Activated T-helper 1 cell treated with anti-CD3 and anti-CD28 coated beads, Interleukin-2, amount 50 U/mL, for 16 hours (primary cell): ENCODE data around the gene SENP5.
"Not testable (repeated sequence)": the region's sequence is repeated elsewhere in the genome, so short reads cannot be mapped to it uniquely, and the experiment has no call there.

Experiments used
- DNase-seq, 2 donors: peaks; one replicate each; pipeline ENCODE4 v3.0.0-alpha.2; 2020; ENCODE audit warnings: low read depth in 1 of 2, low spot score in 1 of 2

Gene SENP5

DNA sequence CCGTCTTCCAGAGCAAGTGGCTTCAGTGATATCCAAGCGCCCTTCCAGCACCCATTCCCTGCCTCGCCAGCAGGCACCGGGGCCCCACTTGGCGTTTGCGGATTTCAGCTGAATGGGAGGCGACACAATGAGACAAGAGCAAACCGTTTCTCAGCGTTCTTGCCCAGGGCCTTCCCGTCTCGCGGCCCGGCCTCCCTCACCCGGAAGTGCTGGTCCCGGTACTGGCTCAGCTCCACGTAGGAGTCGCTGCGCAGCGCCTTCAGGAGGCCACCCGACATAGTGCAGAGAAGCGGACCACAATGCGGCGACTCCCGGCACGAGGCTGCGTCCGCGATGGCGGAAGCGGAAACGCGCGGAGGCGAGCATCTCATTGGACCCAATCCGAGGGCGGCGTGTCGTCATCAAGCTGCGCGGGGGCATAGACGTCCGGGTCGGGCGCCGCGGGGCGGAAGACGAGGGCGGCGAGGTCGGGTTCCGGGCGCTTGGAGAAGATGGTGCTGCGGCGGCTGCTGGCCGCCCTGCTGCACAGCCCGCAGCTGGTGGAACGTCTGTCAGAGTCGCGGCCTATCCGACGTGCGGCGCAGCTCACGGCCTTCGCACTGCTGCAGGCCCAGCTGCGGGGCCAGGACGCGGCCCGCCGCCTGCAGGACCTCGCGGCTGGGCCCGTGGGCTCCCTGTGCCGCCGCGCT, 74.7 kb downstream of the SENP5 start, which contains the start of gene NCBP2:
TSS of gene NCBP2 (minus strand) at position 303 of the 689 bp plus-strand sequence. CDS start at position 278, 25 bp downstream.
- peak; percentile 99 to 100 for DNase-seq

- DNase-seq, result no peak
Measured at GRCh38 chr3:196942915-196943277, 75.2 kb downstream of the SENP5 start.

DNA sequence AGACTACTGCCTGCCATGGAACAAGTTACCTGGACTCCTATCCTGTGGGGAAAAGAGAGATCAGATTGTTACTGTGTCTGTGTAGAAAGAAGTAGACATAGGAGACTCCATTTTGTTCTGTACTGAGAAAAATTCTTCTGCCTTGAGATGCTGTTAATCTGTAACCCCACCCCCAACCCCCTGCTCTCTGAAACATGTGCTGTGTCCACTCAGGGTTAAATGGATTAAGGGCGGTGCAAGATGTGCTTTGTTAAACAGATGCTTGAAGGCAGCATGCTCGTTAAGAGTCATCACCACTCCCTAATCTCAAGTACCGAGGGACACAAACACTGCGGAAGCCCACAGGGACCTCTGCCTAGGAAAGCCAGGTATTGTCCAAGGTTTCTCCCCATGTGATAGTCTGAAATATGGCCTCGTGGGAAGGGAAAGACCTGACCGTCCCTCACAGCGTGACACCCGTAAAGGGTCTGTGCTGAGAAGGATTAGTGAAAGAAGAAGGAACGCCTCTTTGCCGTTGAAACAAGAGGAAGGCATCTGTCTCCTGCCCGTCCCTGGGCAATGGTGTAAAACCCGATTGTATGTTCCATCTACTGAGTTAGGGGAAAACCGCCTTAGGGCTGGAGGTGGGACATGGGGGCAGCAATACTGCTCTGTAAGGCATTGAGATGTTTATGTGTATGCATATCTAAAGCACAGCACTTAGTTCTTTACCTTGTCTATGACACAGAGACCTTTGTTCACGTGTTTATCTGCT, 76.5 kb downstream of the SENP5 start:
- DNase-seq, result not testable (repeated sequence)

DNA sequence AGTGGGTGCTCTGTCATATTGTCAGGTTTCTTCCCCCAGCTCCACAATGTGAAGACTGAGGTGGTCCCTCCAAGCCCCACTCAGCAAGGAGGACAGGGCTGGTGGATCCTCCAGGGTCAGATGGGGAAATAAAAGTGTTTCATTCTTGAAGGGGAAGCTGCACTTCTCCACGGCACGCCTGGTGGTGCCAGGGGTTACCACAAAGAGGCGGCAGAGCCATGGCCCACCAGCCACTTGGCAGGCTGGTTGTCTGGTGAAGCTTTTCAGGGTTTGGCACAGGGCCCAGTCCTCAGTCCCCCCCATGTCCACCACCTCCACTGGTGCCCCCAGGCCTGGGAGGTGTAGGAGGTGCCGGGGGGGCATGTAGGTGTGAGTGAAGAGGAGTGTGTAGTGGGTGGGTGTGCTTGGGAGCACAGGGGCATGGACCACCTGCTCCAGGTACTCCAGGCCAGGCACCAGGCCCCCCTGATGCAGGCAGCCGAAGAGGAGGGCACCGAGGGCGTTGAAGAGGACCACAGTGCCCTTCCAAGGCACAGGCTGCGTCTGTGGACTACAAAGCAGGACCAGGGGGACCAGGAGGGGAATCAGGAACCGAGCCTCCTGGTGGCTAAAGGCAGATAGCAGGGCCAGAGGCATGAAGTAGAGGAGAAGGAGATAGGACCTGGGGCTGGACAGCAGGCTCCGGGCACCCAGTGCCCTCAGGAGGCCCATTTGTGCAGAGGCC, 79.6 kb downstream of the SENP5 start:
- DNase-seq, result no peak

DNA sequence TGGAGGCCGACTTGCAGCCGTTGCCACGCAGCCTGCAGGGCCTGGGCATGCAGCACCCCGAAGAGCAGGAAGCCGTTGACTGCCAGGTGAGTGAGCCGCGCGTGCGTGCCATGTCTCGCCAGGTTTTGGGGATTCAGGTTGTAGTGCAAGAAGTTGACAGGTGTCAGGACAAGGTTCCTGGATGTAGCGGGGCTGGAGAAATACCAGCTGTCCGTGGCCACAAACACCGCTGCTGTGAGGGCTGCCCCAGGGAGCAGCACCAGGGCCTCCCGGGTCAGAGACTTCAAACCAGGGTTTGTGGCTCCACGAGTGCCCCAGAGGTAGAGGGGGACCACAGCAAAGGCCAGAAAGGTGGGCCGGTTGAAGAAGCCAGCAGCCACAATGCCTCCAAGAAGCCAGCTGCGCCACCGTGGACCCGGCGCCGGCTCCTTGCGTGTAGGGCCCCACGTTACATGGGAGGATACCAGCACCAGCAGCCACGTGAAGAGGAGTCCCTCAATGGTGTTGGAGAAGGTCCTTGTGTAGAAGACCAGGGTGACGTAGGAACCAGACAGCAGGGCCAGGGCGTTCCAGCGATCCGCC, 80.2 kb downstream of the SENP5 start:
- DNase-seq, result no peak

GRCh38 chr3:196948442-196949284, 80.9 kb downstream of the SENP5 start:
- DNase-seq, result no peak

DNA sequence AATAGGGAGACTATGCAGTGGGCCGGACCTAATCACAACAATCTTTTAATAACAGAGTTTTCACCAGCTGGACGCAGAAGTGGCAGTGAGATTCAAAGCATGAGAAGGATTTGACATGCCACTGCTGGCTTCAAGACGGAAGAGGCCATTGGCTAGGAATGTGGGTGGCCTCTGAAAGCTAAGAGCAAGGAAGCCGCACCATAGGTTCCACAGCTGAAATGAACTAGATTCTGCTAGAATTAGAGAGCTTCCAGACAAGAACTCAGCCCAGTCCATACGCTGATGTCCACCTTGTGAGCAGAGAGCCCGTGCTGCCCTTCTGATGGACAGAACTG, 81.5 kb downstream of the SENP5 start:
- DNase-seq, result no peak

DNA sequence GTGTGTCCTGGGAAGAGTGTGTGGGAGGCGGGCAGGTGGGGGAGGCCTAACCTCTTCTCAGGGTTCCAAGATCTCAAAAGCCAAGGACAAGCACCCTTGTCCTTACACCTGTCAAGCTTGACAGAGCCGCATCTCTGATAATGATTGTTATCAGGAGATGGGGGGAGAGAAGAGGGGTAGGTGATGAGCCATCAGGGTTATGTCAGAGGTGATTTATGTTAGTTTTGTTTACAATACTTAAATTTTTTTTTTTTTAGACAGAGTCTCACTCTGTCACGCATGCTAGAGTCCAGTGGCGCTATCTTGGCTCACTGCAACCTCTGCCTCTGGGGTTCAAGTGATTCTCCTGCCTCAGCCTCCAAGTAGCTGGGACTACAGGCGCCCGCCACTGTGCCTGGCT, 82.0 kb downstream of the SENP5 start:
- DNase-seq, result no peak

- DNase-seq, result no peak
Measured at GRCh38 chr3:196951371-196951770, 83.7 kb downstream of the SENP5 start.

DNA sequence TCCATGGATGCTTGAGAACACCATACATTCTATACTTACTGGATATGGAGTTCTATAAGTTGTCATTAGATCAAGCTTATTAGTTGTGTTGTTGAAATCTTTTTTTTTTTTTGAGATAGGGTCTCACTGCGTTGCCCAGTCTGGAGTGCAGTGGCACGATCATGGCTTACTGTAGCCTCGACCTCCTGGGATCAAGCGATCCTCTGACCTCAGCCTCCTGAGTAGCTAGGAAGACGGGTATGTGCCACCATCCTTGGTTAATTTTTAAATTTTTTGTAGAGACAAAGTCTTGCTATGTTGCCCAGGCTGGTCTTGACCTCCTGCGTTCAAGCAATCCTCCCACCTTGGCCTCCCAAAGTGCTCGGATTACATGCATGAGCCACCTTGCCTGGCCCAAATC, 87.1 kb downstream of the SENP5 start:
- no peak for DNase-seq

GRCh38 chr3:196962108-196962929, 94.6 kb downstream of the SENP5 start:
- no peak for DNase-seq

GRCh38 chr3:196962930-196963630, 95.4 kb downstream of the SENP5 start:
- DNase-seq, result no peak

GRCh38 chr3:196963631-196963953, 95.9 kb downstream of the SENP5 start:
- no peak for DNase-seq

GRCh38 chr3:196965112-196965803, 97.5 kb downstream of the SENP5 start:
- no peak for DNase-seq

GRCh38 chr3:196965804-196966173, 98.1 kb downstream of the SENP5 start:
- no peak for DNase-seq

DNA sequence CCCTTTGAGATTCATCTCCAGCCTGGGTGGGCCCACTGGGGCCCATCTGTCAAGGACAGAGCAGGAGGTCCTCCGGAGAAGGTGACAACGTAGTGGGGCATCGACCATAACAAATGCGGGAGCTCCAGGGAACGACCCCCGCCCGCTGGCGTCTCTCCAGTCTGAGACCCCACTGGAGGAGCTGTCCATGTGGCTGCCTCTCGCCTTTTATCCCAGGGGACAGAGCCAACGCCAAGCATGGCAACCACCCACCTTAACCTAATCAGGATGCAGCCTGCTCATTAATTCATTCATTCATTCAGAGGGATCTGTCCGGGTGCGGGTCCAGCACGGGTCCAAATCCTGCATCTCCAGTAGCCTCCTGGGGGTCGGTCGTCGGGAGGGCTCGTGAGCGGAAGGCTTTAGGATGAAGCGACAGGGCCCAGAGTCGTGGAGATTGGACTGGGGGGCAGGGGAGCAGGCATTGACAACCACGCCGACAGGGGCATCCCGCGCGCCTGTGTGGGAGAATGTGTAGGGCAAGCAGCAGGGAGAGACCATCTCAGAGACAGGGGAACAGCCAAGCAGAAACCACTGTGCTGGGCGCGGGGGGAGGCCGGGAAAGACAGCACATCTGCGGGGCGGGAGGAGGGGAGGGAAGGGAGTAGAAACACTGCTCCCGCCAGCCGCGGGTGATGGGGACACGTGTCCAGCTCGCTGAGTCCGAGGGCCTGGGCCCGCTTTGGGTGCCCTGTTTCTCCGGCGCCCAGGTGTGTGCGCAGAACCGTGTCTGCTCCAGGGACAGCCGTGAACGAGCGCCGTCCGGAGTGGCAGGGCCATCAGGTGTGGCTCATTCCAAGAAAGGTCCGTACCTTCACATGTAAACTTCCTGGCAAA, 99.0 kb downstream of the SENP5 start:
- DNase-seq, result no peak

- DNase-seq, result no peak
Measured at GRCh38 chr3:196967412-196968232, 99.9 kb downstream of the SENP5 start.
